ENCODE data around the gene VARS2.

GRCh38 chr6:30917041-30917440 lies 3.0 kb downstream of the VARS2 start:
- TF ChIP-seq MAX (IDR thresholded peaks at IDR 0.05) (no peak), TEAD4 (IDR thresholded peaks at IDR 0.05) (no peak), REST (IDR thresholded peaks at IDR 0.05; ENCODE audit: low read depth) (no peak), CEBPB (IDR thresholded peaks at IDR 0.05) (no peak), FOXM1 (IDR thresholded peaks at IDR 0.05; ENCODE audit: borderline replicate concordance, low read depth) (no peak), EP300 (IDR thresholded peaks at IDR 0.05; ENCODE audit: borderline replicate concordance) (no peak), TAF1 (IDR thresholded peaks at IDR 0.05; ENCODE audit: low read depth) (no peak), CREB1 (IDR thresholded peaks at IDR 0.05; ENCODE audit: low read depth) (no peak), TCF12 (IDR thresholded peaks at IDR 0.05; ENCODE audit: low read depth) (no peak), EGR1 (IDR thresholded peaks at IDR 0.05) (no peak), YY1 (IDR thresholded peaks at IDR 0.05; ENCODE audit: low read depth) (no peak), NFIC (IDR thresholded peaks at IDR 0.05) (no peak), USF1 (IDR thresholded peaks at IDR 0.05) (no peak)

Data from Ishikawa (cell line).